ENCODE measurements around the gene DNAJB8.

Gene DNAJB8

DNA sequence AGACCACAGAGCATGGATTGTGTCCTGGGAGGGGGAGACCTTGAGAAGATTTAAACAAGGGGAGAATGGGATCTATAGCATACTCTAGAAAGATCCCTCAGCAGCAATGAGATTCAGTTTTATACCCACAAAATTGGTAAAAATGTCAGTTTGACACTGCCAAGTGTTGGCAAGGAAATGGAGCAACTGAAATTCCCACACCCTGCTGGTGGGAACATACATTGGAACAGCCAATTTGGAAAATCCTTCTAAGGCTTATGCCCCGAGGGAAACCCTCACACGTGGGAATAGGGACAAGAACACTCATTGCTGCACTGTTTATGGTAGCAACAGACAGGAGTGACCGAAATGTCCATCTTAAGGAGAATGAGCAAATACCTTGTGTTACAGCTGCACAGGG, 5.0 kb upstream of the DNAJB8 start:
- Histone ChIP-seq H3K79me1 (ENCODE audit: low read depth, low read length) (no peaks in the 10 kb centered on the region), H2BK12ac (ENCODE audit: low read length) (no peak overlapping the region), H2BK5ac (ENCODE audit: low read length) (no peak overlapping the region), H2AFZ (ENCODE audit: low read length) (no peak overlapping the region), H2AK5ac (ENCODE audit: low read depth, low read length) (no peak overlapping the region), H3K4me1 (ENCODE audit: control insufficient read depth in 2 of 2, insufficient read depth in 1 of 2, low read depth in 1 of 2, low read length in 2 of 2) (peaks cover 0 to 6% of the 10 kb centered on the region in 2 donors), H3K4me2 (ENCODE audit: insufficient read depth, low read length, poor library complexity, severe bottlenecking) (no peak overlapping the region), H3K4ac (ENCODE audit: low read length) (no peak overlapping the region), H2BK15ac (ENCODE audit: low read length) (no peak overlapping the region), H3K9me3 (replicated peaks in 1 of 2; ENCODE audit: control insufficient read depth in 2 of 2, insufficient read depth in 1 of 2, low read depth in 1 of 2, low read length in 2 of 2) (peaks cover 0 to 4% of the 10 kb centered on the region in 2 donors), H4K91ac (ENCODE audit: low read depth, low read length, poor library complexity) (no peak overlapping the region), H3K18ac (ENCODE audit: low read length) (no peak overlapping the region), H3K27ac (replicated peaks; ENCODE audit: low read length) (no peak overlapping the region), H3K36me3 (replicated peaks in 1 of 2; ENCODE audit: control insufficient read depth in 2 of 2, insufficient read depth in 2 of 2, low read length in 2 of 2) (no peaks in the 10 kb centered on the region), H3K4me3 (ENCODE audit: low read length in 2 of 2) (no peak overlapping the region), H4K8ac (ENCODE audit: low read depth, low read length) (no peak overlapping the region), H2BK120ac (ENCODE audit: low read depth, low read length) (no peak overlapping the region), H3K9ac (ENCODE audit: low read depth, low read length, poor library complexity) (no peak overlapping the region), H3K23ac (ENCODE audit: low read depth, low read length, poor library complexity) (no peak overlapping the region), H3K27me3 (ENCODE audit: control insufficient read depth in 3 of 3, insufficient read depth in 3 of 3, low read depth in 1 of 3, low read length in 3 of 3) (peaks cover 2 to 88% (median 40%) of the 10 kb centered on the region in 3 experiments), H3K14ac (ENCODE audit: low read length) (no peak overlapping the region)
- no peak for DNase-seq (ENCODE audit: low spot score)
- WGBS, 2 donors (ENCODE audit: extremely low coverage in 2 of 2, insufficient read length in 2 of 2, insufficient replicate concordance in 1 of 2): no CpG with 5 or more reads among the region's 3 CpGs

DNA sequence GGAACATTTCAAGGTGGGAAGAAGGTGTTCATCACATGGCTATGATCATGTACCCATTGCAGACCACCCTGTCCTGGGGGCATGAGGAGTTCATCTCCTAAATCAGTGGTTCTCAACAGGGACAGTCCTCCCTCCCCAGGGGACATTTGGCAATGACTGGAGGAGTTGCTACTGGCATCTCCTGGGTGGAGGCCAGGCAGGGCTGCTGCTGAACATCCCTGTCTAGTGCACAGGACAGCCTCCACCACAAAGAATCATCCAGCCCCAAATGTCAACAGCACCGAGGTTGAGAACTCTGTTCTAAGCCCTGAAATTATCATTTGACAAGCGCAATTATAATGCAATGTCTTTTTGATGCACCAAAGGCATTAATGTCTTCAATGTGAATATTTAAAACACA, 4.4 kb upstream of the DNAJB8 start:
- Histone ChIP-seq H2BK12ac (ENCODE audit: low read length) (no peak overlapping the region), H4K91ac (ENCODE audit: low read depth, low read length, poor library complexity) (no peak overlapping the region), H3K4me1 (ENCODE audit: control insufficient read depth in 2 of 2, insufficient read depth in 1 of 2, low read depth in 1 of 2, low read length in 2 of 2) (peaks cover 0 to 6% of the 10 kb centered on the region in 2 donors), H2AK5ac (ENCODE audit: low read depth, low read length) (no peak overlapping the region), H2BK120ac (ENCODE audit: low read depth, low read length) (no peak overlapping the region), H2BK5ac (ENCODE audit: low read length) (no peak overlapping the region), H3K9me3 (replicated peaks in 1 of 2; ENCODE audit: control insufficient read depth in 2 of 2, insufficient read depth in 1 of 2, low read depth in 1 of 2, low read length in 2 of 2) (peaks cover 0 to 4% of the 10 kb centered on the region in 2 donors), H3K23ac (ENCODE audit: low read depth, low read length, poor library complexity) (no peak overlapping the region), H2AFZ (ENCODE audit: low read length) (no peak overlapping the region), H3K79me1 (ENCODE audit: low read depth, low read length) (no peaks in the 10 kb centered on the region), H4K8ac (ENCODE audit: low read depth, low read length) (no peak overlapping the region), H3K9ac (ENCODE audit: low read depth, low read length, poor library complexity) (no peak overlapping the region), H2BK15ac (ENCODE audit: low read length) (no peak overlapping the region), H3K36me3 (replicated peaks in 1 of 2; ENCODE audit: control insufficient read depth in 2 of 2, insufficient read depth in 2 of 2, low read length in 2 of 2) (no peaks in the 10 kb centered on the region), H3K4ac (ENCODE audit: low read length) (no peak overlapping the region), H3K14ac (ENCODE audit: low read length) (no peak overlapping the region), H3K4me2 (ENCODE audit: insufficient read depth, low read length, poor library complexity, severe bottlenecking) (no peak overlapping the region), H3K18ac (ENCODE audit: low read length) (no peak overlapping the region), H3K4me3 (ENCODE audit: low read length in 2 of 2) (no peak overlapping the region), H3K27ac (replicated peaks; ENCODE audit: low read length) (no peak overlapping the region), H3K27me3 (ENCODE audit: control insufficient read depth in 3 of 3, insufficient read depth in 3 of 3, low read depth in 1 of 3, low read length in 3 of 3) (peaks cover 2 to 88% (median 37%) of the 10 kb centered on the region in 3 experiments)
- no peak for DNase-seq (ENCODE audit: low spot score)
- WGBS, 2 donors (ENCODE audit: extremely low coverage in 2 of 2, insufficient read length in 2 of 2, insufficient replicate concordance in 1 of 2): no CpG with 5 or more reads among the region's 2 CpGs

DNA sequence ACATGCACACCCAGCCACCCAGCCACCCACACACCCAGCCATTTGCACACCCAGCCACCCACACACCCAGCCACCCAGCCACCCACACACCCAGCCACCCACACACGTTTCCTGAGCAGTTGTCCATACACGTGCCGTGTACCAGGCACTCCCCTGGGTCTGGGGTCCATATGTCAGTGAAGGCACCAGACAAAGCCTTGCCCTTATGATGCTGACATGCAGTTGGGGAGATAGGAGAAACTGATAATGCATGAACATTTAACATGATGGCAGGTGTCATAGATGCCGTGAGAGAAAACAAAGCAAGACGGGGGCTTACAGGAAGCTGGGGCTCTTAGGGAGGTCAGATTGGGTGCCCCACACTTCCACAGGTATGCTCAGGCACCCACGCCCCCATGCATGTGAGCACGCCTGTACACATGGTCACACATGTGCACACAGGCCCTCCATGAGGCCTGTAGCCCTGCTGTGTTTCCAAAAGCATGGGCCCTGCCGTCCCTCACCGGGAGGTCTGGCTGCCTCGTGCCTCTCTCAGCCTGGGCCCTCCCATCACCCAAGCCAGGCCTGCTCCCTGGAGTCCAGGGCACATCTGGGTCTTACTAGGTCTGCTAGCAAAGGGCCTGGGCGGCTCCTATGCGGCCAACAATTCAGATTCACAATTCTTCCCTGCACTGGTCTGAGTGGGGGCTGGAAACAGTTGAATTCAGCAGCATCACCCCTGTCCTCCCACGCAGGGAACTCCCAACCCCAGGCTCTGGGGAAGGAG, 3.6 kb upstream of the DNAJB8 start:
- H3K4me2 ChIP-seq (ENCODE audit: insufficient read depth, low read length, poor library complexity, severe bottlenecking): no peak overlapping the region
- H3K14ac ChIP-seq (ENCODE audit: low read length): no peak overlapping the region
- H3K4me1 ChIP-seq (ENCODE audit: control insufficient read depth in 2 of 2, insufficient read depth in 1 of 2, low read depth in 1 of 2, low read length in 2 of 2): peaks cover 0 to 6% of the 10 kb centered on the region in 2 donors
- H3K18ac ChIP-seq (ENCODE audit: low read length): no peak overlapping the region
- H3K79me1 ChIP-seq (ENCODE audit: low read depth, low read length): no peaks in the 10 kb centered on the region
- no peak overlapping the region for H3K23ac ChIP-seq (ENCODE audit: low read depth, low read length, poor library complexity)
- H2AK5ac ChIP-seq (ENCODE audit: low read depth, low read length): no peak overlapping the region
- H2AFZ ChIP-seq (ENCODE audit: low read length): no peak overlapping the region
- H3K27ac ChIP-seq (replicated peaks; ENCODE audit: low read length): no peak overlapping the region
- peaks cover 0 to 4% of the 10 kb centered on the region in 2 donors for H3K9me3 ChIP-seq (replicated peaks in 1 of 2; ENCODE audit: control insufficient read depth in 2 of 2, insufficient read depth in 1 of 2, low read depth in 1 of 2, low read length in 2 of 2)
- peaks cover 2 to 88% (median 34%) of the 10 kb centered on the region in 3 experiments for H3K27me3 ChIP-seq (ENCODE audit: control insufficient read depth in 3 of 3, insufficient read depth in 3 of 3, low read depth in 1 of 3, low read length in 3 of 3)
- no peak overlapping the region for H2BK120ac ChIP-seq (ENCODE audit: low read depth, low read length)
- no peak overlapping the region for H2BK12ac ChIP-seq (ENCODE audit: low read length)
- no peak overlapping the region for H3K4me3 ChIP-seq (ENCODE audit: low read length in 2 of 2)
- WGBS, 2 donors (ENCODE audit: extremely low coverage in 2 of 2, insufficient read length in 2 of 2, insufficient replicate concordance in 1 of 2): no CpG with 5 or more reads among the region's 13 CpGs
- H3K4ac ChIP-seq (ENCODE audit: low read length): no peak overlapping the region
- H2BK15ac ChIP-seq (ENCODE audit: low read length): no peak overlapping the region
- peak overlapping the region; percentile 34 for H3K9ac ChIP-seq (ENCODE audit: low read depth, low read length, poor library complexity)
- no peak for DNase-seq (ENCODE audit: low spot score)
- no peak overlapping the region for H2BK5ac ChIP-seq (ENCODE audit: low read length)
- H4K8ac ChIP-seq (ENCODE audit: low read depth, low read length): no peak overlapping the region
- H3K36me3 ChIP-seq (replicated peaks in 1 of 2; ENCODE audit: control insufficient read depth in 2 of 2, insufficient read depth in 2 of 2, low read length in 2 of 2): no peaks in the 10 kb centered on the region
- H4K91ac ChIP-seq (ENCODE audit: low read depth, low read length, poor library complexity): no peak overlapping the region

DNA sequence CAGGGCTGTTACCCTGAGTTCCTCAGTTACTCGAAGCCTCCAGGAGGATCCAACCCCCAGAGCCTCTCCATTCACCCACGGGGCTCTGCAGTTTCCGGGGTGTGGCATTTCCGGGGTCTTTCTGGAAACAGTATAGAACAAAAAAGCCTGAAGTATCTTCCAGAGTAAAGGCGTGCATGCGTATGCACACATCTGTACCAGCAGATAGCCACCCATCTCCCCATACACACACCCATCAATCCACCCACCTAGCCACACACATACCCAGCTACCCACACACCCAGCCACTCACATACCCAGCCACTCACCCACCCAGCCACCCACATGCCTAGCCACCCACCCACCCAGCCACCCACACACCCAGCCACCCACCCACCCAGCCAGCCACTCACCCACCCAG, 2.9 kb upstream of the DNAJB8 start:
- no peak overlapping the region for H4K8ac ChIP-seq (ENCODE audit: low read depth, low read length)
- no peak overlapping the region for H2BK5ac ChIP-seq (ENCODE audit: low read length)
- H3K4me1 ChIP-seq (ENCODE audit: control insufficient read depth in 2 of 2, insufficient read depth in 1 of 2, low read depth in 1 of 2, low read length in 2 of 2): peaks cover 0 to 6% of the 10 kb centered on the region in 2 donors
- H3K14ac ChIP-seq (ENCODE audit: low read length): no peak overlapping the region
- H3K36me3 ChIP-seq (replicated peaks in 1 of 2; ENCODE audit: control insufficient read depth in 2 of 2, insufficient read depth in 2 of 2, low read length in 2 of 2): no peaks in the 10 kb centered on the region
- H3K18ac ChIP-seq (ENCODE audit: low read length): no peak overlapping the region
- H3K9ac ChIP-seq (ENCODE audit: low read depth, low read length, poor library complexity): no peak overlapping the region
- H3K23ac ChIP-seq (ENCODE audit: low read depth, low read length, poor library complexity): no peak overlapping the region
- H3K9me3 ChIP-seq (replicated peaks in 1 of 2; ENCODE audit: control insufficient read depth in 2 of 2, insufficient read depth in 1 of 2, low read depth in 1 of 2, low read length in 2 of 2): peaks cover 0 to 4% of the 10 kb centered on the region in 2 donors
- H2BK15ac ChIP-seq (ENCODE audit: low read length): no peak overlapping the region
- H4K91ac ChIP-seq (ENCODE audit: low read depth, low read length, poor library complexity): no peak overlapping the region
- H3K4ac ChIP-seq (ENCODE audit: low read length): no peak overlapping the region
- no peak overlapping the region for H3K4me2 ChIP-seq (ENCODE audit: insufficient read depth, low read length, poor library complexity, severe bottlenecking)
- H2AFZ ChIP-seq (ENCODE audit: low read length): no peak overlapping the region
- H2AK5ac ChIP-seq (ENCODE audit: low read depth, low read length): no peak overlapping the region
- no CpG with 5 or more reads among the region's 6 CpGs for WGBS, 2 donors (ENCODE audit: extremely low coverage in 2 of 2, insufficient read length in 2 of 2, insufficient replicate concordance in 1 of 2)
- peaks cover 2 to 88% (median 30%) of the 10 kb centered on the region in 3 experiments for H3K27me3 ChIP-seq (ENCODE audit: control insufficient read depth in 3 of 3, insufficient read depth in 3 of 3, low read depth in 1 of 3, low read length in 3 of 3)
- no peaks in the 10 kb centered on the region for H3K79me1 ChIP-seq (ENCODE audit: low read depth, low read length)
- DNase-seq (ENCODE audit: low spot score): no peak
- no peak overlapping the region for H2BK12ac ChIP-seq (ENCODE audit: low read length)
- no peak overlapping the region for H3K4me3 ChIP-seq (ENCODE audit: low read length in 2 of 2)
- no peak overlapping the region for H3K27ac ChIP-seq (replicated peaks; ENCODE audit: low read length)
- no peak overlapping the region for H2BK120ac ChIP-seq (ENCODE audit: low read depth, low read length)
